Hair follicle dermal papilla cell (primary cell): ENCODE measurements around the gene RAB3GAP2. TPM values are rescaled to one million over a fixed set of nuclear protein-coding genes. Genes with fewer than 3 reads are reported as not detected.

Experiments
- small RNA-seq: library from RNA; depleted of rRNA; stranded (forward); fragments of <200 nt; gene quantifications from one replicate; pipeline ENCODE3, GENCODE V24; 2012
- total RNA-seq: library from RNA; depleted of rRNA; stranded (reverse); fragments of >200 nt; gene quantifications from 2 replicates; pipeline ENCODE4 v1.2.3, GENCODE V29; 2012

Gene RAB3GAP2, protein sequence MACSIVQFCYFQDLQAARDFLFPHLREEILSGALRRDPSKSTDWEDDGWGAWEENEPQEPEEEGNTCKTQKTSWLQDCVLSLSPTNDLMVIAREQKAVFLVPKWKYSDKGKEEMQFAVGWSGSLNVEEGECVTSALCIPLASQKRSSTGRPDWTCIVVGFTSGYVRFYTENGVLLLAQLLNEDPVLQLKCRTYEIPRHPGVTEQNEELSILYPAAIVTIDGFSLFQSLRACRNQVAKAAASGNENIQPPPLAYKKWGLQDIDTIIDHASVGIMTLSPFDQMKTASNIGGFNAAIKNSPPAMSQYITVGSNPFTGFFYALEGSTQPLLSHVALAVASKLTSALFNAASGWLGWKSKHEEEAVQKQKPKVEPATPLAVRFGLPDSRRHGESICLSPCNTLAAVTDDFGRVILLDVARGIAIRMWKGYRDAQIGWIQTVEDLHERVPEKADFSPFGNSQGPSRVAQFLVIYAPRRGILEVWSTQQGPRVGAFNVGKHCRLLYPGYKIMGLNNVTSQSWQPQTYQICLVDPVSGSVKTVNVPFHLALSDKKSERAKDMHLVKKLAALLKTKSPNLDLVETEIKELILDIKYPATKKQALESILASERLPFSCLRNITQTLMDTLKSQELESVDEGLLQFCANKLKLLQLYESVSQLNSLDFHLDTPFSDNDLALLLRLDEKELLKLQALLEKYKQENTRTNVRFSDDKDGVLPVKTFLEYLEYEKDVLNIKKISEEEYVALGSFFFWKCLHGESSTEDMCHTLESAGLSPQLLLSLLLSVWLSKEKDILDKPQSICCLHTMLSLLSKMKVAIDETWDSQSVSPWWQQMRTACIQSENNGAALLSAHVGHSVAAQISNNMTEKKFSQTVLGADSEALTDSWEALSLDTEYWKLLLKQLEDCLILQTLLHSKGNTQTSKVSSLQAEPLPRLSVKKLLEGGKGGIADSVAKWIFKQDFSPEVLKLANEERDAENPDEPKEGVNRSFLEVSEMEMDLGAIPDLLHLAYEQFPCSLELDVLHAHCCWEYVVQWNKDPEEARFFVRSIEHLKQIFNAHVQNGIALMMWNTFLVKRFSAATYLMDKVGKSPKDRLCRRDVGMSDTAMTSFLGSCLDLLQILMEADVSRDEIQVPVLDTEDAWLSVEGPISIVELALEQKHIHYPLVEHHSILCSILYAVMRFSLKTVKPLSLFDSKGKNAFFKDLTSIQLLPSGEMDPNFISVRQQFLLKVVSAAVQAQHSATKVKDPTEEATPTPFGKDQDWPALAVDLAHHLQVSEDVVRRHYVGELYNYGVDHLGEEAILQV (N-terminal part only)
- total RNA-seq: 39.7 and 47.2 TPM in 2 replicates

DNA sequence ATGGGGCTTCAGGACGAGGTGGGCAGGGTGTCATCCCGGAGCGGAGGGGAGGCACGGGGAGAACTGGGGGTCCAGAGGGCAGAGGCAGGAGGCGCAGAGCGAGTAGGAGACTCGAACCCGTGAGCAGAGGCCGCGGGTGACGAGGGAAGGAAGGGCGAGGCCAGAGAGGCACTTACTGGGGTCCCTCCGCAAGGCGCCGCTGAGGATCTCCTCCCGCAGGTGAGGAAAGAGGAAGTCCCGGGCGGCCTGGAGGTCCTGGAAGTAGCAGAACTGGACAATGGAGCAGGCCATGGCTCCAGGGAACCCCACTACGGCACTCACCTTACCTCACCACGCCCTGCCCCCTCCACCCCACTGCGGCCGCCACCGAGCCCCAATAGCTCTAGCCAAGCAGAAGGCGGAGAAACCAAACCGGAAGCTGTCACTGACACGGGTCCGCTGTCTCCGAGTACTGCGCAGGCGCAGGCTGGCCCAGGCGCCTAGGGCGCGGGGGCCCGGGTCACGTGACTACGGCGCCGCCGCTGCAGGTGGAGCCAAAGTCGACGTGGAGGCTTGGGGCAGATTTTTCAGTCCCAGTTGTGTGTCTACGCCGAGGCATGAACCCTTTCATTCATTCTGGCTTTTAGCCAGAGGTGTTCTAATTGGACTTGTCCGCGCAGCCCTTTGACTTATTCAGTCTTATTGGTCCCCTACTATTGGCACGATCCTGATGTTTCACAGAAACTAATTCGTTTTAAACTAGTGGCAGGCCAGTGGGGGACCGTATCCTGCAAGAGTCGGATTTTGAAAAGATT is at the start of gene RAB3GAP2:
RAB3GAP2 (minus strand) TSS at position 407 of the 794 bp plus-strand sequence; CDS start at position 291, 116 bp downstream.

Small RNA genes lying within 50 kb of the gene (small RNA-seq; reads per million reads assigned to genes)
- not detected for gene MIR194-1
- 1.2 reads per million, percentile 25 among the genes with 10 or more reads in this experiment for gene MIR215
- gene MIR664A: not detected
- gene SNORA36B: 9.1 reads per million, percentile 89 among the genes with 10 or more reads in this experiment

Other genes with a start within 250 kb of the RAB3GAP2 start
- 140 and 151 TPM in 2 replicates for gene EPRS1, start 225.9 kb downstream of the RAB3GAP2 start, total RNA-seq
- 15.7 and 17.4 TPM in 2 replicates for gene BPNT1, start 182.7 kb downstream of the RAB3GAP2 start, total RNA-seq
- gene IARS2, start 178.3 kb downstream of the RAB3GAP2 start, total RNA-seq: 57.1 and 59.7 TPM in 2 replicates